H1 (cell line): ENCODE results near the gene CYP26C1. TPM values are rescaled to one million over a fixed set of nuclear protein-coding genes. Genes with fewer than 3 reads are reported as not detected.

Experiments
- HDAC2 ChIP-seq, 2 experiments: fragments of 300-600 bp in 1 of 2; sonication (generic) in 1 of 2; IDR thresholded peaks; 2 replicates each; pipeline ENCODE4 v1.6.1; 2011 to 2012; ENCODE audit warnings: low read depth in 2 of 2, low read length in 2 of 2, mild to moderate bottlenecking in 2 of 2, moderate library complexity in 2 of 2, borderline replicate concordance in 1 of 2, inconsistent platforms in 1 of 2
- KDM4A ChIP-seq: IDR thresholded peaks from one replicate; pipeline ENCODE4 v1.7.1; 2012; ENCODE audit warnings: low read depth, mild to moderate bottlenecking, moderate library complexity, low read length, inconsistent platforms; ENCODE audit not compliant: severe bottlenecking
- NRF1 ChIP-seq: IDR thresholded peaks from 2 replicates; pipeline ENCODE4 v1.6.1; 2011; ENCODE audit warnings: mild to moderate bottlenecking, low read depth, low read length, improper control_type of control experiment
- polyA plus RNA-seq, 7 experiments: library from polyadenylated mRNA; depleted of rRNA in 3 of 7; stranded (reverse) in 5 of 7; unstranded in 2 of 7; fragments of >200 nt in 5 of 7; fragments of 200-250 nt in 2 of 7; gene quantifications; 1 replicate in 5 of 7; 2 replicates in 1 of 7; 4 replicates in 1 of 7; pipeline versions ENCODE4 v1.2.1 to v1.2.3, GENCODE V29; 2011 to 2013; ENCODE audit warnings: missing spikeins in 2 of 7, mixed read lengths in 2 of 7
- total RNA-seq: library from RNA; stranded (reverse); fragmentation: NEBNext Ultra II Directional; extraction: Animal tissue kit (Norgen Biotek cat#: 25700); gene quantifications from 2 replicates; pipeline ENCODE4 v1.2.1, GENCODE V29; 2021

CYP26C1 gene
- total and polyA plus RNA-seq, 2 of the 8 experiments (the other 6 are each of a cell fraction or from before 2014, with no cell fraction given): 0.12 to 0.28 TPM

GRCh38 chr10:93073539-93074146 is 13.0 kb downstream of the CYP26C1 start, which contains the start of gene CYP26A1 (continued):
- TF ChIP-seq HDAC2 (IDR thresholded peaks at IDR 0.05; ENCODE audit: borderline replicate concordance in 1 of 2, low read depth in 2 of 2, low read length in 2 of 2): no peak
- peak; percentile 20 for TF ChIP-seq KDM4A
- TF ChIP-seq NRF1: no peak
